A549 (cell line): ENCODE measurements around the gene TNIK.

Experiments used
- EHMT2 ChIP-seq: fragments of 200-600 bp; sonication (generic); IDR thresholded peaks from 2 replicates; pipeline ENCODE4 v1.6.1; 2016; ENCODE audit warnings: antibody characterized with exemption, low read depth, mild to moderate bottlenecking, moderate library complexity
- HEYL ChIP-seq: fragments of 250-450 bp; sonication (Bioruptor Pico); IDR thresholded peaks from 2 replicates; pipeline ENCODE4 v1.8.0; 2021; ENCODE audit warnings: mild to moderate bottlenecking, moderate library complexity
- MYC ChIP-seq: IDR thresholded peaks from 2 replicates; pipeline ENCODE4 v1.6.1; 2012; ENCODE audit warnings: mild to moderate bottlenecking, inconsistent platforms, low read length, improper control_type of control experiment, borderline replicate concordance
- PHF8 ChIP-seq: fragments of 200-600 bp; sonication (generic); IDR thresholded peaks from 2 replicates; pipeline ENCODE4 v1.6.1; 2016; ENCODE audit warnings: low read depth, mild to moderate bottlenecking, antibody characterized with exemption, moderate library complexity, borderline replicate concordance
- POLR2A ChIP-seq: IDR thresholded peaks from 2 replicates; pipeline ENCODE4 v1.6.1; 2012; ENCODE audit warnings: mild to moderate bottlenecking, low read length
- RAD21 ChIP-seq, 2 experiments: fragments of >200 bp in 1 of 2; sonication (Bioruptor Twin) in 1 of 2; formaldehyde crosslinking in 1 of 2; IDR thresholded peaks in 1 of 2; conservative IDR thresholded peaks in 1 of 2; 2 replicates in 1 of 2; 3 replicates in 1 of 2; pipeline ENCODE4 v1.6.1; 2012 to 2018; ENCODE audit warnings: inconsistent platforms in 1 of 2
- SMC3 ChIP-seq: fragments of >200 bp; sonication (Bioruptor Twin); formaldehyde crosslinking; IDR thresholded peaks from 3 replicates; pipeline ENCODE4 v1.6.1; 2018; ENCODE audit warnings: inconsistent platforms
- ZSCAN20 ChIP-seq: fragments of 250-450 bp; sonication (Bioruptor Pico); IDR thresholded peaks from 2 replicates; pipeline ENCODE4 v1.8.0; 2022; ENCODE audit warnings: mild to moderate bottlenecking, moderate library complexity
- TF ChIP-seq, protein P1 (sequence below): fragments of >200 bp; sonication (Bioruptor Twin); formaldehyde crosslinking; IDR thresholded peaks from 3 replicates; pipeline ENCODE4 v1.5.1; 2016
- TF ChIP-seq, protein P2 (sequence below): fragments of 450-650 bp; IDR thresholded peaks from 2 replicates; pipeline ENCODE4 v1.6.1; 2014; ENCODE audit warnings: antibody characterized with exemption
- TF ChIP-seq, protein P3 (sequence below): fragments of 200-600 bp; sonication (generic); IDR thresholded peaks from 2 replicates; pipeline ENCODE4 v1.6.1; 2016; ENCODE audit warnings: antibody characterized with exemption, mild to moderate bottlenecking, moderate library complexity

DNA sequence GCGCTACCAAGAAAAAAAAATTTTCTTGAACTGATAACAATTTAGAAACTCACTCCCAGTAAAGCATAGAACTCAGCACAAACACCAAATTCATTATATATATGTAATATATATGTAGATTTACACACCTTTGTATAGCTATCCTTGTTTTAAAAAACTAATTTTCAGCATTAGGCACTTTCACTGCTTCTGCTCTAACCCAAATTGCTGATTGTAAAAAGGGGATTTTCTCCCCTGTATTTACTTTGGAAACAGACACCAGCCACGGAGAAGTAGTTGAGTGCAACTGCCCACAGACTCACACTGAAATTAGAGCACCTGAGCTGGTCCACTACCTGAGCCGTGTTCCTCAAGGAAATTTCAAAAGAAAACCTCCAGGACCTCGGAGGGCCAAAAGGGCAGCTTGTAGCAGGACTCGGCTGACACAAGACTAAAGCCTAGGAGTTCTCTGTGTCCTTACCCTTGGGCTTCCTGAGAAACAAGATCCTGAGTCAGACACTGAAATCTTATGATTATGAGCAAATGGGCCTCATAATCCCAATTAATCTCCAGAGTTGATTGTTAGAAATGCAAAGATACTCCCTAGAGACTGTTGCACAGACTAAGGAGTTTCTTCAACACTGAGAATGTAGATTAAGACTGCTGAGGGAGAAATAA lies 106.0 kb downstream of the TNIK start:
- TF ChIP-seq POLR2A (no peak), HEYL (no peak), MYC (no peak), RAD21 (conservative IDR thresholded peaks at IDR 0.05 in 1 of 2, IDR thresholded peaks at IDR 0.05 in 1 of 2) (no peak), ZSCAN20 (CRISPR knock-in tag) (no peak), PHF8 (no peak), EHMT2 (no peak), SMC3 (no peak)
- TF ChIP-seq, protein P1, sequence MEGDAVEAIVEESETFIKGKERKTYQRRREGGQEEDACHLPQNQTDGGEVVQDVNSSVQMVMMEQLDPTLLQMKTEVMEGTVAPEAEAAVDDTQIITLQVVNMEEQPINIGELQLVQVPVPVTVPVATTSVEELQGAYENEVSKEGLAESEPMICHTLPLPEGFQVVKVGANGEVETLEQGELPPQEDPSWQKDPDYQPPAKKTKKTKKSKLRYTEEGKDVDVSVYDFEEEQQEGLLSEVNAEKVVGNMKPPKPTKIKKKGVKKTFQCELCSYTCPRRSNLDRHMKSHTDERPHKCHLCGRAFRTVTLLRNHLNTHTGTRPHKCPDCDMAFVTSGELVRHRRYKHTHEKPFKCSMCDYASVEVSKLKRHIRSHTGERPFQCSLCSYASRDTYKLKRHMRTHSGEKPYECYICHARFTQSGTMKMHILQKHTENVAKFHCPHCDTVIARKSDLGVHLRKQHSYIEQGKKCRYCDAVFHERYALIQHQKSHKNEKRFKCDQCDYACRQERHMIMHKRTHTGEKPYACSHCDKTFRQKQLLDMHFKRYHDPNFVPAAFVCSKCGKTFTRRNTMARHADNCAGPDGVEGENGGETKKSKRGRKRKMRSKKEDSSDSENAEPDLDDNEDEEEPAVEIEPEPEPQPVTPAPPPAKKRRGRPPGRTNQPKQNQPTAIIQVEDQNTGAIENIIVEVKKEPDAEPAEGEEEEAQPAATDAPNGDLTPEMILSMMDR = no peak
- TF ChIP-seq, protein P2, sequence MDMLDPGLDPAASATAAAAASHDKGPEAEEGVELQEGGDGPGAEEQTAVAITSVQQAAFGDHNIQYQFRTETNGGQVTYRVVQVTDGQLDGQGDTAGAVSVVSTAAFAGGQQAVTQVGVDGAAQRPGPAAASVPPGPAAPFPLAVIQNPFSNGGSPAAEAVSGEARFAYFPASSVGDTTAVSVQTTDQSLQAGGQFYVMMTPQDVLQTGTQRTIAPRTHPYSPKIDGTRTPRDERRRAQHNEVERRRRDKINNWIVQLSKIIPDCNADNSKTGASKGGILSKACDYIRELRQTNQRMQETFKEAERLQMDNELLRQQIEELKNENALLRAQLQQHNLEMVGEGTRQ = no peak
- TF ChIP-seq, protein P3, sequence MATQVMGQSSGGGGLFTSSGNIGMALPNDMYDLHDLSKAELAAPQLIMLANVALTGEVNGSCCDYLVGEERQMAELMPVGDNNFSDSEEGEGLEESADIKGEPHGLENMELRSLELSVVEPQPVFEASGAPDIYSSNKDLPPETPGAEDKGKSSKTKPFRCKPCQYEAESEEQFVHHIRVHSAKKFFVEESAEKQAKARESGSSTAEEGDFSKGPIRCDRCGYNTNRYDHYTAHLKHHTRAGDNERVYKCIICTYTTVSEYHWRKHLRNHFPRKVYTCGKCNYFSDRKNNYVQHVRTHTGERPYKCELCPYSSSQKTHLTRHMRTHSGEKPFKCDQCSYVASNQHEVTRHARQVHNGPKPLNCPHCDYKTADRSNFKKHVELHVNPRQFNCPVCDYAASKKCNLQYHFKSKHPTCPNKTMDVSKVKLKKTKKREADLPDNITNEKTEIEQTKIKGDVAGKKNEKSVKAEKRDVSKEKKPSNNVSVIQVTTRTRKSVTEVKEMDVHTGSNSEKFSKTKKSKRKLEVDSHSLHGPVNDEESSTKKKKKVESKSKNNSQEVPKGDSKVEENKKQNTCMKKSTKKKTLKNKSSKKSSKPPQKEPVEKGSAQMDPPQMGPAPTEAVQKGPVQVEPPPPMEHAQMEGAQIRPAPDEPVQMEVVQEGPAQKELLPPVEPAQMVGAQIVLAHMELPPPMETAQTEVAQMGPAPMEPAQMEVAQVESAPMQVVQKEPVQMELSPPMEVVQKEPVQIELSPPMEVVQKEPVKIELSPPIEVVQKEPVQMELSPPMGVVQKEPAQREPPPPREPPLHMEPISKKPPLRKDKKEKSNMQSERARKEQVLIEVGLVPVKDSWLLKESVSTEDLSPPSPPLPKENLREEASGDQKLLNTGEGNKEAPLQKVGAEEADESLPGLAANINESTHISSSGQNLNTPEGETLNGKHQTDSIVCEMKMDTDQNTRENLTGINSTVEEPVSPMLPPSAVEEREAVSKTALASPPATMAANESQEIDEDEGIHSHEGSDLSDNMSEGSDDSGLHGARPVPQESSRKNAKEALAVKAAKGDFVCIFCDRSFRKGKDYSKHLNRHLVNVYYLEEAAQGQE = no peak
